ENCODE measurements around the gene WNT3A.

GRCh38 chr1:228060458-228061190, 53.8 kb downstream of the WNT3A start:
- no peak for TF ChIP-seq CTCF (IDR thresholded peaks at IDR 0.05)
- TF ChIP-seq EP300 (IDR thresholded peaks at IDR 0.05): no peak
